WERI-Rb-1 (cell line): ENCODE measurements around the gene EYA2.

ENCODE experiments used
- DNase-seq: peaks from one replicate; pipeline ENCODE4 v3.0.0-alpha.2; 2020
- H3K27ac ChIP-seq: fragments of 250-450 bp; sonication (Bioruptor Pico); 2 replicates; pipeline ENCODE4 v1.5.1; 2020; ENCODE audit warnings: mild to moderate bottlenecking, moderate library complexity
- H3K27me3 ChIP-seq: fragments of 250-450 bp; sonication (Bioruptor Pico); 2 replicates; pipeline ENCODE4 v1.5.1; 2021; ENCODE audit warnings: mild to moderate bottlenecking, low read depth, moderate library complexity; ENCODE audit not compliant: insufficient read depth, severe bottlenecking
- H3K36me3 ChIP-seq: fragments of 250-450 bp; sonication (Bioruptor Pico); 2 replicates; pipeline ENCODE4 v1.5.1; 2020; ENCODE audit warnings: mild to moderate bottlenecking, moderate library complexity
- H3K4me3 ChIP-seq: 2 replicates; pipeline ENCODE4 v1.5.1; 2011; ENCODE audit warnings: low read depth, mild to moderate bottlenecking, control low read depth, low read length
- H3K9me3 ChIP-seq: fragments of 250-450 bp; sonication (Bioruptor Pico); 2 replicates; pipeline ENCODE4 v1.5.1; 2021; ENCODE audit warnings: mild to moderate bottlenecking, moderate library complexity; ENCODE audit not compliant: severe bottlenecking
- CTCF ChIP-seq: IDR thresholded peaks from 2 replicates; pipeline ENCODE4 v1.5.1; 2011; ENCODE audit warnings: low read depth, mild to moderate bottlenecking, control low read depth, inconsistent platforms, low read length

Gene EYA2

GRCh38 chr20:47059536-47059935 lies 164.9 kb downstream of the EYA2 start:
- Histone ChIP-seq H3K4me3 (no peak overlapping the region), H3K36me3 (peaks cover 80% of the 10 kb centered on the region), H3K27me3 (no peaks in the 10 kb centered on the region), H3K9me3 (no peaks in the 10 kb centered on the region), H3K27ac (no peak overlapping the region)
- no peak for TF ChIP-seq CTCF
- DNase-seq = no peak

DNA sequence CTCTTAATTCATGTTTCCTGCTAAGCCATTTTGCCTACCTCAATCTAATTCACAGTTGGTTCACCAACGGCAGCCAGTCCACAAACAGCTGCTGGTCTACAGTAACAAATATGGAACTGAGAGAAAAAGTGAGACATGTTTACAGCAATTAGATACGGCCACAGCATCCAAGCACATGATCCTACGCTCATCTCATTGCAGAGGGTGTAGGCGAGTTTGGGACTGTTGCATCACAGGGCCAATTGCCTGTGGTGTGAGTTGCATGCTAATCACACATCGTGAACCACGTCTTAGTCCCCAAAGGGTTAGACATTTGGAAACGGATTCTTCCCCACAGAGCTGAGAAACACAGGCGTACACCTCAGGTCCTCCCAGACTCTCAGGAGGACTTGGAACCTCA lies 166.9 kb downstream of the EYA2 start:
- H3K4me3 ChIP-seq = no peak overlapping the region
- H3K9me3 ChIP-seq = no peaks in the 10 kb centered on the region
- no peaks in the 10 kb centered on the region for H3K27me3 ChIP-seq
- TF ChIP-seq CTCF = no peak
- DNase-seq = no peak
- peaks cover 87% of the 10 kb centered on the region for H3K36me3 ChIP-seq
- H3K27ac ChIP-seq = no peak overlapping the region

DNA sequence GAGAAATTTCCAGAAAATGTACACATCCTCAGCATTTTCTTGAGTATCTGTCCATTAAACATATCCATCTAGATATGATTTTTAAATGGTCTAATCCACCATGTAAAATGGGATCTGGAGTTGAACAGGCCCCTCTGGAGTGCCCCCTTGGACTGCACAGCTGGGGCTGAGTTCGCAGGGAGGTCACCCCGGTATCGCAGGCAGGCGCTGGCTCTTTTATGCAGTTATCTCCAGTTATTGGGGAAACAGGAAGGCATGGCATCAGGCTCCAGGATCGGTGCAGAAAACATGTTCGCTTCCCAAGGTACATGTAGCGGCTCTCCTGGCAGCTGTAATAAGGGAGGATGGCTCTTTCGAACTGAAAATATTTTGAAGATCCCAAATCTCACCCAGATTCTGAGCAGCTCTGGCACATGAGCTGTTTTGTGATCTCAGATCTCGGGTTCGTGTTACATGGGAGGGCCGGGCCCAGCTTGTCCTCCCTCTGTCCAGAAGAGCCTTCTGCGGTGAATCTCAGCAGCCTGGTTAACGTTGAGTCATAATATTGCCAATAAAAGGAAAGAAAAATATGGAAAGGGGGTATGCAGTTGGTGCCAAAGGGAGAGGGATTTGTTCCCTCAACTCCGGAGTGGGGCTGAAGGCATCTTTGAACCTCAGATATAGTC lies 167.7 kb downstream of the EYA2 start:
- Histone ChIP-seq H3K36me3 (peaks cover 90% of the 10 kb centered on the region), H3K27me3 (no peaks in the 10 kb centered on the region), H3K4me3 (no peak overlapping the region), H3K27ac (no peak overlapping the region), H3K9me3 (no peaks in the 10 kb centered on the region)
- TF ChIP-seq CTCF = no peak
- no peak for DNase-seq

DNA sequence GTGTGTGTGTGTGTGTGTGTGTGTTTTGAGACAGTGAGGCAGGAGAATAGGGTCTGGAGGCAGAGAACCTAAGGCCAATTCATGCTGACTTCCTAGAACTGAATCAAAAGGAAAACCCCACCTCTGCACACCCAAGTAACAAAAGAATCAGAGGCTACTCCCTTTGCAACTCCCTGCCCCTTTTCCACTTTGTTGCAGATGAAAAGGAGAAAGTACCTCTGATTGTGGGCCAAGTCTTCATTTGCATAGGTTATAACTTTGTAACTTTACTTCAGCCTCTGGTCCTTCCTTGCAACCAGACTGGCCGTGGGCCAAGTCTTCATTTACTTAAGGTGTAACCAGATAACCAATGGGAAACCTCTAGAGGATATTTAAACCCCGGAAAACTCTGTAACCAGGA lies 168.8 kb downstream of the EYA2 start:
- no peak for DNase-seq
- no peak overlapping the region for H3K27ac ChIP-seq
- TF ChIP-seq CTCF = no peak
- no peaks in the 10 kb centered on the region for H3K27me3 ChIP-seq
- no peak overlapping the region for H3K4me3 ChIP-seq
- H3K9me3 ChIP-seq = no peaks in the 10 kb centered on the region
- peaks cover 90% of the 10 kb centered on the region for H3K36me3 ChIP-seq

DNA sequence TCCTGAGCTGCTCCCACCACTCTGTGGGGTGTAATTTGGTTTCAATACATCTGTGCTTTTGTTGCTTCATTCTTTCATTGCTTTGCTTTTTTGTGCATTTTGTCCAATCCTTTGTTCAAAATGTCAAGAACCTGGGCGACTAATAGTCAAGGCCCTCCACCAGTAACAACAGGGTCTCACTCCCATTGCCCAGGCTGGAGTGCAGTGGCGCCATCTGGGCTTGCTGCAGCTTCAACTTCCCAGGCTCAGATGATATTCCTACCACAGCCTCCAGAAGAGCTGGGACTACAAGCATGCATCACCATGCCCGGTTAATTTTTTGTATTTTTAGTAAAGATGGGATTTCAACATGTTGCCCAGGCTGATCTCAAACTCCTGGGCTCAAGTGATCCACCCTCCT lies 169.2 kb downstream of the EYA2 start:
- TF ChIP-seq CTCF = 0 out of 2 replicates have a peak, but pooled peaks have one; percentile 3
- no peak overlapping the region for H3K27ac ChIP-seq
- H3K9me3 ChIP-seq = no peaks in the 10 kb centered on the region
- peaks cover 89% of the 10 kb centered on the region for H3K36me3 ChIP-seq
- no peak for DNase-seq
- H3K4me3 ChIP-seq = no peak overlapping the region
- no peaks in the 10 kb centered on the region for H3K27me3 ChIP-seq
